Panc1 (cell line): ENCODE results near the gene PBOV1. TPM values are rescaled to one million over a fixed set of nuclear protein-coding genes. Genes with fewer than 3 reads are reported as not detected.

ENCODE experiments used
- ATAC-seq: fragments of 200-7000 bp; cut with Tn5 transposase; 2 replicates; pipeline ENCODE4 v1.9.1; 2020; ENCODE audit warnings: mild to moderate bottlenecking, moderate library complexity
- BruUV-seq: library from RNA; stranded (reverse); fragments of 400-500 nt; replicated peaks from 2 replicates; lab custom pipeline; 2021; lab: Mats Ljungman, UMichigan
- CTCF ChIA-PET: fragments of 300-600 bp; sonication (Branson Sonifier 250); formaldehyde crosslinking; loops from one replicate; lab custom pipeline; 2022; ENCODE audit warnings: antibody characterized with exemption; lab: Charles Lee
- POLR2A ChIA-PET: fragments of 300-600 bp; sonication (Branson Sonifier 250); formaldehyde crosslinking; loops from one replicate; lab custom pipeline; 2022; ENCODE audit warnings: antibody characterized with exemption; lab: Charles Lee
- DNase-seq: peaks from one replicate; pipeline ENCODE4 v3.0.0-alpha.2; 2010; ENCODE audit warnings: low read depth, low spot score
- H3K27ac ChIP-seq: 2 replicates; pipeline ENCODE4 v1.5.1; 2011; ENCODE audit warnings: mild to moderate bottlenecking, low read length, inconsistent platforms
- H3K27me3 ChIP-seq: fragments of 200-500 bp; sonication (Bioruptor generic); 2 replicates; pipeline ENCODE4 v1.6.0; 2014; ENCODE audit warnings: low read length, inconsistent platforms; ENCODE audit not compliant: control insufficient read depth, insufficient read depth
- H3K36me3 ChIP-seq: fragments of 200-500 bp; sonication (Bioruptor generic); 2 replicates; pipeline ENCODE4 v1.5.1; 2014; ENCODE audit warnings: inconsistent platforms, mild to moderate bottlenecking, low read length, moderate library complexity; ENCODE audit not compliant: control insufficient read depth, insufficient read depth
- H3K4me1 ChIP-seq: 2 replicates; pipeline ENCODE4 v1.5.1; 2011; ENCODE audit warnings: inconsistent platforms, mild to moderate bottlenecking, low read length, moderate library complexity; ENCODE audit not compliant: control insufficient read depth, insufficient read depth
- H3K4me3 ChIP-seq, 2 experiments: 2 replicates each; pipeline ENCODE4 v1.5.1; 2011 to 2012; ENCODE audit warnings: low read depth in 2 of 2, low read length in 2 of 2, mild to moderate bottlenecking in 2 of 2, inconsistent platforms in 1 of 2, moderate library complexity in 1 of 2
- H3K9me3 ChIP-seq: fragments of 200-500 bp; sonication (Bioruptor generic); 2 replicates; pipeline ENCODE4 v1.5.1; 2014; ENCODE audit warnings: low read depth, mild to moderate bottlenecking, inconsistent platforms, low read length, moderate library complexity; ENCODE audit not compliant: control insufficient read depth, insufficient read depth
- POLR2AphosphoS5 ChIP-seq: IDR thresholded peaks from 2 replicates; pipeline ENCODE4 v1.6.1; 2012; ENCODE audit warnings: mild to moderate bottlenecking, low read depth, low read length, moderate library complexity
- REST ChIP-seq, 2 experiments: IDR thresholded peaks; 2 replicates each; pipeline ENCODE4 v1.6.1; 2011 to 2012; ENCODE audit warnings: low read depth in 2 of 2, control low read depth in 1 of 2, low read length in 1 of 2, mild to moderate bottlenecking in 1 of 2, moderate library complexity in 1 of 2; ENCODE audit not compliant: insufficient read depth in 1 of 2
- SIN3A ChIP-seq: IDR thresholded peaks from 2 replicates; pipeline ENCODE4 v1.6.1; 2012; ENCODE audit warnings: low read depth, mild to moderate bottlenecking, low read length, moderate library complexity, borderline replicate concordance; ENCODE audit not compliant: insufficient read depth
- TCF7L2 ChIP-seq: IDR thresholded peaks from 2 replicates; pipeline ENCODE4 v1.6.1; 2011; ENCODE audit warnings: mild to moderate bottlenecking, low read depth, low read length, inconsistent platforms
- in situ Hi-C: cut with HindIII; loops from 2 replicates; pipeline ENCODE4 v1.10.0; 2016; ENCODE audit warnings: low sequenced_read_pairs, low pct_unique_long_range_greater_than_20kb
- intact Hi-C: fragments of 100-400 bp; cut with micrococcal nuclease; formaldehyde crosslinking; loops from one replicate; pipeline ENCODE4 v1.10.0; 2022; ENCODE audit not compliant: unreplicated experiment
- total RNA-seq: library from RNA; stranded (reverse); gene quantifications from one replicate; pipeline ENCODE4 v1.2.1, GENCODE V29; 2021; ENCODE audit not compliant: unreplicated experiment
- TF ChIP-seq, protein P1 (sequence below): fragments of 450-650 bp; IDR thresholded peaks from 2 replicates; pipeline ENCODE4 v1.5.1; 2017; ENCODE audit warnings: mild to moderate bottlenecking

PBOV1 gene
- total RNA-seq, 1 experiment from 2014 or later: not detected

DNA sequence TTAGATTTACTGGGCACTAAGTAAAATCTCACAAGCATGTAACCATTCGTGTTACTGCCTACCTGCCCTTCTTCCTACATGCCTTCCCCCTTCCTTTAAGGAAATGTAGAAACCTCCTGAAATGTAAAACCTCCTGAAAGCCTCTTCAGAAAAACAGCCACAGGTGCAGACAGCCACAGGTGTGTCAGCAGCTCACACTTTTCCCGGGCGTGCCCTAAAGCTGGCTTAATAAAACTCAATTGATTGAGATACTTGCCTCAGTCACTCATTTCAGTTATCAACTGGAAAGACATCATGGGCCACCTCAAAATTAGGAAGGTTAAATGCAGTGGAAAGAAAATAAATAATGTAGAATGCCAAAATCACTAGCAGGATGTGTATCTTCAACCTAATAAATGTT, 23.1 kb upstream of the PBOV1 start:
- Histone ChIP-seq H3K4me1 (no peaks in the 10 kb centered on the region), H3K36me3 (no peaks in the 10 kb centered on the region), H3K27ac (no peak overlapping the region), H3K9me3 (no peaks in the 10 kb centered on the region), H3K4me3 (no peak overlapping the region), H3K27me3 (peaks cover 14% of the 10 kb centered on the region)
- intact Hi-C loops: no loop called here
- TF ChIP-seq SIN3A: no peak
- TF ChIP-seq, protein P1, sequence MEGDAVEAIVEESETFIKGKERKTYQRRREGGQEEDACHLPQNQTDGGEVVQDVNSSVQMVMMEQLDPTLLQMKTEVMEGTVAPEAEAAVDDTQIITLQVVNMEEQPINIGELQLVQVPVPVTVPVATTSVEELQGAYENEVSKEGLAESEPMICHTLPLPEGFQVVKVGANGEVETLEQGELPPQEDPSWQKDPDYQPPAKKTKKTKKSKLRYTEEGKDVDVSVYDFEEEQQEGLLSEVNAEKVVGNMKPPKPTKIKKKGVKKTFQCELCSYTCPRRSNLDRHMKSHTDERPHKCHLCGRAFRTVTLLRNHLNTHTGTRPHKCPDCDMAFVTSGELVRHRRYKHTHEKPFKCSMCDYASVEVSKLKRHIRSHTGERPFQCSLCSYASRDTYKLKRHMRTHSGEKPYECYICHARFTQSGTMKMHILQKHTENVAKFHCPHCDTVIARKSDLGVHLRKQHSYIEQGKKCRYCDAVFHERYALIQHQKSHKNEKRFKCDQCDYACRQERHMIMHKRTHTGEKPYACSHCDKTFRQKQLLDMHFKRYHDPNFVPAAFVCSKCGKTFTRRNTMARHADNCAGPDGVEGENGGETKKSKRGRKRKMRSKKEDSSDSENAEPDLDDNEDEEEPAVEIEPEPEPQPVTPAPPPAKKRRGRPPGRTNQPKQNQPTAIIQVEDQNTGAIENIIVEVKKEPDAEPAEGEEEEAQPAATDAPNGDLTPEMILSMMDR: no peak
- DNase-seq (no peak), ATAC-seq (no peak)
- BruUV-seq: no TSS peak
- in situ Hi-C loops: no loop called here
- POLR2A ChIA-PET: no interaction called here
- CTCF ChIA-PET: no interaction called here

DNA sequence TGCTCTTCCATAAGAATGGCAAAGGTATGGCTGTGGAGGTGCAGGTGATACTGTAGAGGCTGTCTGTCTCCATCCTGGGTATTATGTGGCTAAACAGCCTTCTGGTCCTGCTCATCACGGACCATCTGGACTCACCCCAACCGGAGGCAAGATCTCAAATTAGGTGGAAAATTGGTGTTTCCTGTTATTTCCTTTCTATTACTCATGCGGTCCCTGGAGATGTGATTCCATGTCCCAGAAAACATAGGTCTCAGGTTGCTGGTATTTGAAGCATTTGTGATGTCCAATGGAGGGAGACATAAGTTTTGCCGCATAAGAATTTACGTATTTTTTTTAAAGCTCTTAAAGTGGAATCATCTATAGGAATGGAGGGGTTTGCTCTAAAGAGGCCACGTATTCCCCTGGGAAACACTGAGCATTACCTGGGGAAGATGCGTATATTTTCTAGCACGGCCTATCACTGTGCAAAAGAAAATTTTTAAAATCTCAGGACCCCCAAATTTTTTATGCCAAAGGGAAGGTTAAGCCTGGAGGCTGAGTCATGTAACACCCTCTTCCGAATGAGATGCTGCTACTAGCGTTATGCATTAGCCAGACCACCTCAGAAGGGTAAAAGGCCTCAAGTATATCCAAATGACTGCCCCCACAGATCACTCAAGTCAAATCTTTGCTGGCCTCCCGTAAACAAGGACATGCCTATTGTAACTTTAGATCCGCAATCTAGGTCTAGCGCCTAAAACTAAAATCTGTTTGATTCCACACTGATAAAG, 22.4 kb upstream of the PBOV1 start:
- TF ChIP-seq, protein P1: no peak
- TF ChIP-seq SIN3A: no peak
- TF ChIP-seq TCF7L2: no peak
- CTCF ChIA-PET: no interaction called here
- BruUV-seq: no TSS peak
- H3K4me1 ChIP-seq: no peaks in the 10 kb centered on the region
- H3K27ac ChIP-seq: no peak overlapping the region
- DNase-seq: no peak
- no peak for ATAC-seq
- POLR2A ChIA-PET: no interaction called here
- H3K4me3 ChIP-seq: no peak overlapping the region
- intact Hi-C loops (no loop called here), in situ Hi-C loops (no loop called here)
- H3K36me3 ChIP-seq: no peaks in the 10 kb centered on the region
- no peaks in the 10 kb centered on the region for H3K9me3 ChIP-seq
- peaks cover 10% of the 10 kb centered on the region for H3K27me3 ChIP-seq

- ATAC-seq (no peak), DNase-seq (no peak)
- Histone ChIP-seq H3K9me3 (no peaks in the 10 kb centered on the region), H3K27me3 (peaks cover 10% of the 10 kb centered on the region), H3K4me1 (no peaks in the 10 kb centered on the region), H3K36me3 (no peaks in the 10 kb centered on the region), H3K27ac (no peak overlapping the region), H3K4me3 (no peak overlapping the region)
- intact Hi-C loops: no loop called here
- no TSS peak for BruUV-seq
- POLR2A ChIA-PET: no interaction called here
- TF ChIP-seq TCF7L2 (no peak), POLR2AphosphoS5 (no peak), SIN3A (no peak), REST (IDR thresholded peaks at IDR 0.05; ENCODE audit: insufficient read depth in 1 of 2, low read depth in 2 of 2, low read length in 1 of 2) (no peak)
- TF ChIP-seq, protein P1: no peak
- in situ Hi-C loops: no loop called here
- CTCF ChIA-PET: no interaction called here
Observed at GRCh38 chr6:138239774-138240173, 21.5 kb upstream of the PBOV1 start.
